NCI-H128 (cell line): Measurements from ENCODE around the gene DGKI.

ENCODE experiments used
- DNase-seq: peaks from one replicate; lab custom pipeline; 2025; ENCODE audit not compliant: unreplicated experiment; lab: John Stamatoyannopoulos, UW

Gene DGKI

GRCh38 chr7:137692399-137692798 is 154.4 kb downstream of the DGKI start:
- DNase-seq = no peak

GRCh38 chr7:137691566-137691965 is 155.2 kb downstream of the DGKI start:
- no peak for DNase-seq

GRCh38 chr7:137690635-137691034 is 156.1 kb downstream of the DGKI start:
- no peak for DNase-seq

GRCh38 chr7:137689761-137690160 is 157.0 kb downstream of the DGKI start:
- no peak for DNase-seq

- no peak for DNase-seq
Observed at GRCh38 chr7:137687556-137688265, 159.1 kb downstream of the DGKI start.

- DNase-seq = no peak
Observed at GRCh38 chr7:137685433-137686164, 161.2 kb downstream of the DGKI start.

- no peak for DNase-seq
Observed at GRCh38 chr7:137684776-137685175, 162.0 kb downstream of the DGKI start.

GRCh38 chr7:137684316-137684715 is 162.5 kb downstream of the DGKI start:
- DNase-seq = no peak

GRCh38 chr7:137682596-137682995 is 164.2 kb downstream of the DGKI start:
- no peak for DNase-seq

- DNase-seq = no peak
Observed at GRCh38 chr7:137681657-137682562, 164.9 kb downstream of the DGKI start.

GRCh38 chr7:137674551-137675409 is 172.0 kb downstream of the DGKI start:
- DNase-seq = no peak

GRCh38 chr7:137674048-137674447 is 172.7 kb downstream of the DGKI start:
- no peak for DNase-seq

GRCh38 chr7:137671920-137672319 is 174.9 kb downstream of the DGKI start:
- no peak for DNase-seq

- DNase-seq = no peak
Observed at GRCh38 chr7:137670222-137671064, 176.3 kb downstream of the DGKI start.

- no peak for DNase-seq
Observed at GRCh38 chr7:137669706-137670105, 177.1 kb downstream of the DGKI start.

GRCh38 chr7:137668404-137668803 is 178.4 kb downstream of the DGKI start:
- DNase-seq = no peak

GRCh38 chr7:137667633-137668387 is 179.0 kb downstream of the DGKI start:
- no peak for DNase-seq

- no peak for DNase-seq
Observed at GRCh38 chr7:137664846-137665245, 181.9 kb downstream of the DGKI start.

- DNase-seq = no peak
Observed at GRCh38 chr7:137661634-137662033, 185.1 kb downstream of the DGKI start.
